Glutamatergic neuron (in vitro differentiated cells): ENCODE results near the gene NOTUM. TPM values are rescaled to one million over a fixed set of nuclear protein-coding genes. Genes with fewer than 3 reads are reported as not detected.

Experiments used
- DNase-seq: peaks from one replicate; pipeline ENCODE4 v3.0.0; 2022
- H3K27ac Mint-ChIP-seq: one replicate; pipeline ENCODE4 v1.8.0; 2020; ENCODE audit warnings: mild to moderate bottlenecking, mixed read lengths, inconsistent platforms; ENCODE audit not compliant: unreplicated experiment
- H3K27me3 Mint-ChIP-seq: one replicate; pipeline ENCODE4 v1.8.0; 2020; ENCODE audit warnings: mild to moderate bottlenecking, moderate library complexity, mixed read lengths, inconsistent platforms; ENCODE audit not compliant: unreplicated experiment
- H3K36me3 Mint-ChIP-seq: one replicate; pipeline ENCODE4 v1.8.0; 2020; ENCODE audit warnings: mild to moderate bottlenecking, mixed read lengths, inconsistent platforms; ENCODE audit not compliant: unreplicated experiment
- H3K4me1 Mint-ChIP-seq: one replicate; pipeline ENCODE4 v1.8.0; 2020; ENCODE audit warnings: mild to moderate bottlenecking, low read depth, mixed read lengths, inconsistent platforms; ENCODE audit not compliant: unreplicated experiment
- H3K4me3 Mint-ChIP-seq: one replicate; pipeline ENCODE4 v1.8.0; 2020; ENCODE audit warnings: mild to moderate bottlenecking, mixed read lengths, inconsistent platforms; ENCODE audit not compliant: unreplicated experiment
- H3K9me3 Mint-ChIP-seq: one replicate; pipeline ENCODE4 v1.8.0; 2020; ENCODE audit warnings: mild to moderate bottlenecking, moderate library complexity, mixed read lengths, inconsistent platforms; ENCODE audit not compliant: unreplicated experiment
- total RNA-seq: library from RNA; stranded (reverse); fragmentation: NEBNext Ultra II Directional; extraction: Animal tissue kit (Norgen Biotek cat#: 25700); gene quantifications from one replicate; pipeline ENCODE4 v1.2.1, GENCODE V29; 2021; ENCODE audit not compliant: unreplicated experiment
- TF ChIP-seq, protein P1 (sequence below): fragments of 200-600 bp; sonication (generic); IDR thresholded peaks from one replicate; pipeline ENCODE4 v1.5.0; 2021; ENCODE audit not compliant: partially characterized antibody, unreplicated experiment

The NOTUM gene
- total RNA-seq, 1 donor from 2014 or later: 39.8 TPM

DNA sequence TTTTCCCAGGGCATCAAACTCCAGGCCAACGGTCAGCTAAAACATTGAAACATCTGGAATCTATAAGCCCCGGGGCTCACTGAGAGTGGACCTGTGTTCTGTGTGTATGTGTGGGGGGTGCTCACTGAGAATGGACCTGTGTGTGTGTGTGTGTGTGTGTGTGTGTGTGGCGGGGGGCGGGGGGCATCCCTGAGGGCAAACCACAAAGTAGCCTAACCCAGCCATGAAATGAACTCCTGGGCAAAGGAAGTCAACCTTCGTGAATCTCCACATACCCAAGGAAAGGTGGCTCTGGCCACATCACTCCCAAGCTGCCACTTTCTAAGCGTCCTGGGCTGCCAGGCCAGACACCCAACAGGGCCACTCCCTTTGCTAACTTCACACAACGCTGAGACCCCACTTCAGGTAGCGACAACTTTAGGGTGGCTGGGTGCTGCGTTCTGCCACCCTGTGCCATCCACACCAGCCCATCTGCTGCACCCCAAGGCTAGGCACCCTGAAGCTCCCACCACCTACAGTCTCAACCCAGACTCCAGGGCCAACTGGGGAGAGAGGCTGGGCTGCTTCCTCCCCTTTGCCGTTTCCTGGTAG, 35.0 kb downstream of the NOTUM start:
- Mint-ChIP-seq H3K4me3 (peak overlapping the region; percentile 90), H3K27ac (peak overlapping the region; percentile 72), H3K36me3 (no peaks in the 10 kb centered on the region), H3K27me3 (peaks cover 5% of the 10 kb centered on the region), H3K4me1 (peaks cover 28% of the 10 kb centered on the region), H3K9me3 (peaks cover 8% of the 10 kb centered on the region)
- TF ChIP-seq, protein P1, sequence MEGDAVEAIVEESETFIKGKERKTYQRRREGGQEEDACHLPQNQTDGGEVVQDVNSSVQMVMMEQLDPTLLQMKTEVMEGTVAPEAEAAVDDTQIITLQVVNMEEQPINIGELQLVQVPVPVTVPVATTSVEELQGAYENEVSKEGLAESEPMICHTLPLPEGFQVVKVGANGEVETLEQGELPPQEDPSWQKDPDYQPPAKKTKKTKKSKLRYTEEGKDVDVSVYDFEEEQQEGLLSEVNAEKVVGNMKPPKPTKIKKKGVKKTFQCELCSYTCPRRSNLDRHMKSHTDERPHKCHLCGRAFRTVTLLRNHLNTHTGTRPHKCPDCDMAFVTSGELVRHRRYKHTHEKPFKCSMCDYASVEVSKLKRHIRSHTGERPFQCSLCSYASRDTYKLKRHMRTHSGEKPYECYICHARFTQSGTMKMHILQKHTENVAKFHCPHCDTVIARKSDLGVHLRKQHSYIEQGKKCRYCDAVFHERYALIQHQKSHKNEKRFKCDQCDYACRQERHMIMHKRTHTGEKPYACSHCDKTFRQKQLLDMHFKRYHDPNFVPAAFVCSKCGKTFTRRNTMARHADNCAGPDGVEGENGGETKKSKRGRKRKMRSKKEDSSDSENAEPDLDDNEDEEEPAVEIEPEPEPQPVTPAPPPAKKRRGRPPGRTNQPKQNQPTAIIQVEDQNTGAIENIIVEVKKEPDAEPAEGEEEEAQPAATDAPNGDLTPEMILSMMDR: no peak
- no peak for DNase-seq

GRCh38 chr17:81924557-81925532, 36.1 kb downstream of the NOTUM start:
- DNase-seq: no peak
- Mint-ChIP-seq H3K9me3 (peaks cover 8% of the 10 kb centered on the region), H3K4me1 (peaks cover 23% of the 10 kb centered on the region), H3K27ac (peak overlapping the region; percentile 48), H3K27me3 (peaks cover 5% of the 10 kb centered on the region), H3K4me3 (peak overlapping the region; percentile 77), H3K36me3 (no peaks in the 10 kb centered on the region)
- TF ChIP-seq, protein P1: no peak

DNA sequence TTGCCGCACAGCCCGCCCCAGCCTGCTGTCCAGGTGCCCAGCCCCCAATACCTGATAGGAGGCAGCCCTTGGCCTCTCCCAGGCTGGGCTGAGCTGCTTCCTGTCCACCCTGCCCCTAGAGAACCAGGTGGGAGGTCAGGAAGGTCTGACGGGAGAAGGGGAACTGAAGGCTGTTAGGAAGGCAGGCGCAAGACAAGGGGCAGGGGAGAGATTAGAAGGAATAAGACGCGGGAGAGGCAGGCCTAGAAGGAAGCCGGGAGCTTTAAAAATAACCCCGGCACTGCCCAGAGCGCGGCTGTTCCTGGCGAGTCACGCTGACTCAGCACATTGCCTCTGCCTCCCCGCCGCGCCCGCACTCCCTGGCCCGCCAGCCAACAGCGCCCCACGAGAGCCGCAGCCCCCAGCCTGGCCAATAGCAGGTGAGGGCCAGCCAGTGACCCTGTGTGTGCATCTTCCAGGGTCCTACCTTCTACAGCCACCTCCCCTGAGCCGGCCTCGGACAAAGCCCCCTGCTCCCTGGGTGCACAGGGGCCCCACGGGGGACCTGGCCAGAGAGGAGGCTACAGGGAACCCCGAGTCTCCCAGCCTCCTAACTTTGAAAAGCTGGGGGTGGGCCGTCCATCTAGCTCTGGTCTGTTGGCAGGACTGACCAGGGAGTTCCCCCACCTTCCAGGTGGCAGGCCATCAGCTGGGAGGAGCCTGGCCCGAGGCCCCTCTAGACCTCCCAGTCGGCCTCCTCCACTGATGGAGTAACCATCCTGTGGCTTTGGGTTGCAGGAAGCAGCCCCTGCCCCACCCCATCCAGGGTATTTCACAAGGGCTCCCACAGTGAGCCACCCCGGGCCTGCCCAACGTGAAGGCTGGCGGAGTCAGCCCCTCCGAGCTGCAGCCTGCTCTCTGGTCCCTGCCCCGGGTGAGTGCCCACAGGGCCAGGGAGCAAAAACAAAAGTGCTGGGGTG, 37.4 kb downstream of the NOTUM start:
- peak overlapping the region; percentile 77 for H3K4me3 Mint-ChIP-seq
- peaks cover 28% of the 10 kb centered on the region for H3K4me1 Mint-ChIP-seq
- H3K27ac Mint-ChIP-seq: peak overlapping the region; percentile 80
- peaks cover 5% of the 10 kb centered on the region for H3K27me3 Mint-ChIP-seq
- TF ChIP-seq, protein P1: no peak
- peaks cover 10% of the 10 kb centered on the region for H3K9me3 Mint-ChIP-seq
- H3K36me3 Mint-ChIP-seq: peaks cover 5% of the 10 kb centered on the region
- DNase-seq: peak; percentile 71

- peaks cover 5% of the 10 kb centered on the region for H3K36me3 Mint-ChIP-seq
- peaks cover 8% of the 10 kb centered on the region for H3K27me3 Mint-ChIP-seq
- peaks cover 10% of the 10 kb centered on the region for H3K9me3 Mint-ChIP-seq
- no peak overlapping the region for H3K27ac Mint-ChIP-seq
- TF ChIP-seq, protein P1: no peak
- peaks cover 28% of the 10 kb centered on the region for H3K4me1 Mint-ChIP-seq
- H3K4me3 Mint-ChIP-seq: peak overlapping the region; percentile 34
- no peak for DNase-seq
Observed at GRCh38 chr17:81922566-81923301, 38.3 kb downstream of the NOTUM start.
